Neural crest cell (in vitro differentiated cells): ENCODE data around the gene XYLT1. TPM values are rescaled to one million over a fixed set of nuclear protein-coding genes. Genes with fewer than 3 reads are reported as not detected.

Experiments
- DNase-seq: peaks from one replicate; pipeline ENCODE4 v3.0.0; 2021; ENCODE audit warnings: low read depth, mixed read lengths, low spot score
- H3K27ac Mint-ChIP-seq: one replicate; pipeline ENCODE4 v1.8.0; 2021; ENCODE audit warnings: mild to moderate bottlenecking, mixed read lengths; ENCODE audit not compliant: unreplicated experiment
- H3K27me3 Mint-ChIP-seq: 2 replicates; pipeline ENCODE4 v1.8.0; 2021; ENCODE audit warnings: low read depth, mild to moderate bottlenecking, mixed read lengths
- H3K36me3 Mint-ChIP-seq: 2 replicates; pipeline ENCODE4 v1.8.0; 2021; ENCODE audit warnings: low read depth, mild to moderate bottlenecking, mixed read lengths
- H3K4me1 Mint-ChIP-seq: 2 replicates; pipeline ENCODE4 v1.8.0; 2021; ENCODE audit warnings: mixed read lengths
- H3K4me3 Mint-ChIP-seq: one replicate; pipeline ENCODE4 v1.8.0; 2021; ENCODE audit warnings: mild to moderate bottlenecking, mixed read lengths
- H3K9me3 Mint-ChIP-seq: 2 replicates; pipeline ENCODE4 v1.8.0; 2021; ENCODE audit warnings: mixed read lengths
- total RNA-seq: library from RNA; stranded (reverse); gene quantifications from 2 replicates; pipeline ENCODE4 v1.2.1, GENCODE V29; 2021
- TF ChIP-seq, protein P1 (sequence below): fragments of 200-600 bp; sonication (generic); conservative IDR thresholded peaks from 2 replicates; pipeline ENCODE4 v1.5.0; 2021; ENCODE audit warnings: antibody characterized with exemption, mild to moderate bottlenecking

XYLT1 gene
- total RNA-seq, 1 donor from 2014 or later = 15.0 TPM

DNA sequence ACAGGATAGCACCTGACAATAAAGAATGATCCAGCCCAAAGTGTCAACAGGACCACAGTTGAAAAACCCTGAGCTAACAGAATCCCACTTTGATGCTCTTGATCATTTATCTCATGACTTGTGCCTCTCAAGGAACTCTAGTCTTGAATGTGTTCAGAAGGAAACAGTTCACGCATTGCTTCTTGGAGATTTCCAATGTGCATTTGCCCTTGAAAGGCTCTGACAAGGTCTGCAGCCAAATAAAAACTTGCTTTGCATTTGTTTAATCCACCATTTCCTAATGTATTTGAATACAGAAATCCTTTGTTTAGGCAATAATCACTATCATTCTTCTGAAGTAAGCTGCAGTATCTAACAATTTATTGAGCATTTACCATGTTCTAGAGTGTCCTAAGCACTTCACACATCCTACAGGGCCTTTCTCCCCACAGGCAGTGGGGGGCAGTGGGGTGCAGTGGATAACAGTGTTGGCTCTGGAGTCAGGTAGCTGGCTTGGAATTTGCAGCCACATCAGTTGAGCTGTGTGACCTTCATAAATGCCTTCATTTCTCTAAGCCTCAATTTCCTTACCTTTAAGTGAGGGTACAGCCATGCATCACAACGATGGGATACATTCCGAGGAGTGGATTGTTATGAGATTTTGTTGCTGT is 239.7 kb downstream of the XYLT1 start:
- Mint-ChIP-seq H3K27me3 (no peaks in the 10 kb centered on the region), H3K9me3 (no peaks in the 10 kb centered on the region), H3K27ac (no peak overlapping the region), H3K36me3 (peaks cover 3% of the 10 kb centered on the region), H3K4me1 (no peaks in the 10 kb centered on the region), H3K4me3 (no peak overlapping the region)
- TF ChIP-seq, protein P1, sequence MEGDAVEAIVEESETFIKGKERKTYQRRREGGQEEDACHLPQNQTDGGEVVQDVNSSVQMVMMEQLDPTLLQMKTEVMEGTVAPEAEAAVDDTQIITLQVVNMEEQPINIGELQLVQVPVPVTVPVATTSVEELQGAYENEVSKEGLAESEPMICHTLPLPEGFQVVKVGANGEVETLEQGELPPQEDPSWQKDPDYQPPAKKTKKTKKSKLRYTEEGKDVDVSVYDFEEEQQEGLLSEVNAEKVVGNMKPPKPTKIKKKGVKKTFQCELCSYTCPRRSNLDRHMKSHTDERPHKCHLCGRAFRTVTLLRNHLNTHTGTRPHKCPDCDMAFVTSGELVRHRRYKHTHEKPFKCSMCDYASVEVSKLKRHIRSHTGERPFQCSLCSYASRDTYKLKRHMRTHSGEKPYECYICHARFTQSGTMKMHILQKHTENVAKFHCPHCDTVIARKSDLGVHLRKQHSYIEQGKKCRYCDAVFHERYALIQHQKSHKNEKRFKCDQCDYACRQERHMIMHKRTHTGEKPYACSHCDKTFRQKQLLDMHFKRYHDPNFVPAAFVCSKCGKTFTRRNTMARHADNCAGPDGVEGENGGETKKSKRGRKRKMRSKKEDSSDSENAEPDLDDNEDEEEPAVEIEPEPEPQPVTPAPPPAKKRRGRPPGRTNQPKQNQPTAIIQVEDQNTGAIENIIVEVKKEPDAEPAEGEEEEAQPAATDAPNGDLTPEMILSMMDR = no peak
- no peak for DNase-seq

DNA sequence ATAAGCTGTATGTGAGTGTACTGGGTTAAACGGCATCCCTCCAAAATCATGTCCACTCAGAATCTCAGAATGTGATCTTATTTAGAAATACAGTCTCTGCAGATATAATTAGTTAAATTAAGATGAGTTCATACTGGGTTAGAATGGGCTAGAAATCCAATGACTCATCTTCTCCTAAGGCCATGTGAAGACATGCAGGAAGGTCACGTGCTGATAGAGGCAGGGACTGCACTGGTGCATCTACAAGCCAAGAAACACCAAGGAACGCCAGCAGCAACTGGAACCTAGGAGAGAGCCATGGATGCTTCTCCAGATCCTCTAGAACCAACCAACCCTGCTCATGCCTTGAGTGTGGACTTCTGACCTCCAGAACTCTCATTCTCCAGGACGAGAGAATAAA is 241.0 kb downstream of the XYLT1 start:
- H3K27me3 Mint-ChIP-seq = no peaks in the 10 kb centered on the region
- TF ChIP-seq, protein P1 = no peak
- peaks cover 4% of the 10 kb centered on the region for H3K4me1 Mint-ChIP-seq

DNA sequence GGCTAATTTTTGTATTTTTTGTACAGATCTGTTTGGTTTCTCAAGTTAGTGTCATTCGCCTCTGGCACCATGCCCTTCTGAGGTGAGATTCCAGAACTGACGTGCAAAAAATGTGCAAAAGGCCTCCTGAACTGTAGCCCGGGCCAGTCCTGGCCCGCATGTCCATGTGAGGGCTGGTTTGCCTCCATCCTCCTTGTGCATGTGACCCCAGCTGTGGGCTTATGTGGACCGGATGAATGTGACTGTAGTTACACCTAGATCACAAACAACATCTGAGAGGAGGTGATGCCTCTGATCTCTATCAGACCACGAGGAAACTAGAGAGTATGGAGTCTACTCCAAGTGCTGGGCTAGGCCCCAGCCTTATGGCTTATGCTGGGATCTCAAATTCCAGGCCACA is 241.6 kb downstream of the XYLT1 start:
- no peak overlapping the region for H3K27ac Mint-ChIP-seq
- TF ChIP-seq, protein P1 = no peak
- no peaks in the 10 kb centered on the region for H3K27me3 Mint-ChIP-seq
- peaks cover 3% of the 10 kb centered on the region for H3K36me3 Mint-ChIP-seq
- no peaks in the 10 kb centered on the region for H3K9me3 Mint-ChIP-seq
- peaks cover 4% of the 10 kb centered on the region for H3K4me1 Mint-ChIP-seq
- no peak for DNase-seq
- H3K4me3 Mint-ChIP-seq = no peak overlapping the region

More for the DNA sequence above, 241.0 kb downstream of the XYLT1 start:
- peaks cover 3% of the 10 kb centered on the region for H3K36me3 Mint-ChIP-seq
- no peaks in the 10 kb centered on the region for H3K9me3 Mint-ChIP-seq
- H3K4me3 Mint-ChIP-seq = no peak overlapping the region
- DNase-seq = no peak
- no peak overlapping the region for H3K27ac Mint-ChIP-seq

DNA sequence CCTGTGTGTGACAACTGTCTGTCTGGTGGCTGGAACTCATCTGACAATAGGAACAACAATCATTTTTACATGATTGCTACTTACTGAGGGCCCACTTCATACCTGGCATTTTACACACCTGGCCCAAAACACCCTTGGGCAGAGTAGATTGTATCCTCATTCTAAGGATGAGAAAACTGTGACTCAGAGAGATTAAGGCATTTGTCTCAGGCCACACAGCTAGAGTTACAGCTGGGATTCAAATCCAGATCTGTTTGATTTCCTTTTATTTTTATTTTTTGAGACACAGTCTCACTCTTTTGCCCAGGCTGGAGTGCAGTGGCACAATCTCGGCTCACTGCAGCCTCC is 242.1 kb downstream of the XYLT1 start:
- H3K4me1 Mint-ChIP-seq = peaks cover 4% of the 10 kb centered on the region
- no peak overlapping the region for H3K27ac Mint-ChIP-seq
- H3K36me3 Mint-ChIP-seq = peaks cover 3% of the 10 kb centered on the region
- TF ChIP-seq, protein P1 = no peak
- H3K9me3 Mint-ChIP-seq = no peaks in the 10 kb centered on the region
- no peaks in the 10 kb centered on the region for H3K27me3 Mint-ChIP-seq
- H3K4me3 Mint-ChIP-seq = no peak overlapping the region
- DNase-seq = no peak

DNA sequence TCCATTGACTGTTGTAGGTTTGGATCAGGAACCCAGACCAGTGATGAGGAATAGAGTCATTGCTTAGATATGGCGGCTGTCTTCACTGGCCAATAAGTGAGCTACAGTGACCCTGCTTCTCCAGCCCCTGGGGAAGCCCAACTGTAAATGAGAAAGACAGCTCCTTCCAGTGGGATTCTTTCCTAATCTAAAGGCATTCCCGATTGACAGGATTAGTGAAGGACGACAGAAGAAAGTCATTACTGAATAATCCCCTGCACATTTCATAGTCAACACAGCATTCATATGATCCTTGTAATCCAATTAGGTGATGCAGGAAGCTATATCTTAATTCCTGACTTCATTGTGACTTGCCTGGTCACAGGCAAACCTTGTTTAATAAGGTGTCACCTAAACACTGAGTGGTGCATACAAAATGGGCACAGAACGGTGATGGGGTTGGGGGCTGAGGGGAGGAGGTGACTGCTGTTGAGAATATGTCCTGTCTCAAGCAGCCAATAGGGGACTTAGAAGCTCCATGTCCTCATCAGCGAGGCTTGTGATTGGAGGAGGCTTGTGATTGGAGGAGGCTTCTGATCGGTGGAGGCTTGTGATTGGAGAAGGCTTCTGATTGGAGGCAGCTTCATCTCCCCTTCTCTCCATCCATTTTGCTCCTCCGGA is 242.6 kb downstream of the XYLT1 start:
- Mint-ChIP-seq H3K9me3 (peaks cover 3% of the 10 kb centered on the region), H3K27me3 (no peaks in the 10 kb centered on the region), H3K27ac (no peak overlapping the region), H3K4me1 (peaks cover 8% of the 10 kb centered on the region), H3K36me3 (peaks cover 5% of the 10 kb centered on the region), H3K4me3 (no peak overlapping the region)
- TF ChIP-seq, protein P1 = no peak
- DNase-seq = no peak
